GM18907 (cell line): ENCODE data around the gene ACKR4.
"Not testable (repeated sequence)": the region's sequence is repeated elsewhere in the genome, so short reads cannot be mapped to it uniquely, and the experiment has no call there.

Experiments
- ATAC-seq: cut with Tn5 transposase; IDR thresholded peaks from one replicate; pipeline ENCODE4 v1.9.1; 2021; ENCODE audit warnings: mild to moderate bottlenecking, moderate library complexity; ENCODE audit not compliant: unreplicated experiment

The ACKR4 gene

DNA sequence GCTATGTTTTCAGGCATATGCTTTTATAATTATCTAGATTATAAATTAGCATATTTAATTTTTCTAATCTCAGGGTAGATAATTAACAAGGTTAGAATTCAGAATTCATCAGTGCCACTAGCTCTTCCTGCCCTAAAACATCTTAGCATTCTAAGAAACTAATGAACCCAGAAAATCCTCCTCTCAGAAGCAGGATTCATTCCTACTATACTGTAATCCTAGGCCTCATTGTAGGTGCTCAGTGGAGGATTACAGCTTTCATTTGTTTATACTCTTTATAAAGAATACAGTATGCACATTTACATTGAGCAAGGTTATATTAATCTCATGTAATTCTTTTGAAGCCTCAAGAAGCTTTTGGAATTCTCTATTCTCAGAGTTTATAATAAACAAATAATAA is 41.6 kb downstream of the ACKR4 start:
- no peak for ATAC-seq

DNA sequence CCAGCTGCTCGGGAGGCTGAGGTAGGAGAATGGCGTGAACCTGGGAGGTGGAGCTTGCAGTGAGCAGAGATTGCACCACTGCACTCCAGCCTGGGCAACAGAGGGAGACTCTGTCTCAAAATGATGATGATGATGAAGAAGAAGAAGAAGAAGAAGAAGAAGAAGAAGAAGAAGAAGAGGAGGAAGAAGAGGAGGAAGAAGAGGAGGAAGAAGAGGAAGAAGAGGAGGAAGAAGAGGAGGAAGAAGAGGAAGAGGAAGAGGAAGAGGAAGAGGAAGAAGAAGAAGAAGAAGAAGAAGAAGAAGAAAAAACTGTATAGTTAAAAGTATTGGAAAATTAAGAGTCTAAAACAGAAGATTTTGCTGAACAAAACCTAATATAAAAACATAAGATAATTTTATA is 44.4 kb downstream of the ACKR4 start:
- not testable (repeated sequence) for ATAC-seq

DNA sequence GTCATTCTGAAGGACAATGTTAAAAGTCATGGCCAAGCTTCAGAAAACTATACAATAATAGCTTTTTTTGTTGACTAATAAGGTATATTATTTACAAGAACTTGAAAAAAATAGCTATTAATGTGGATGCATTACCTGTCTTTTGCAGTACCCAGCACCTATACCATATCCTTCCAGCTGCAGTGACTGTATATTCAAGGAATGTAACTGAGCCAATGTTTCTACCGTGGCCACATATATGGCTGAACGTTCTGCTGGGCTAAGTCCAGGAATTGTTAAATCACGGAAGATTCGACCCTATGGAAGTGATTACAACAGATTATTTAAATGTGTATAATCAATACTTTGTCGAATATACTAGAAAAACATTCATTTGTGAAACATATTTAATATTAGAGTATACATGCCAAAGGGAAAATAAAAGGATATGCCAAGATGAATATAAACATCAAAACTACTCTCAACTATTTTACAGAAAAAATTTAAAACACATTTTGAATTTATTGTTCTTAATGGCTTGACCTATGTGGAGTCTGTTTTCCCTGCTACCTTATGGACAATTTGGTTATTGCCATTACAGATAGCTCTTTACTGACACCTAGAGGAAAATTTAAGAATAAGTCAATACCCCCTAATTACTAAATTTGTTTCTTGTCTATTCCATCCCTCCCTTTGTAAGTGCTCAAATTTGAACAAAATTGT is 44.9 kb downstream of the ACKR4 start:
- no peak for ATAC-seq

DNA sequence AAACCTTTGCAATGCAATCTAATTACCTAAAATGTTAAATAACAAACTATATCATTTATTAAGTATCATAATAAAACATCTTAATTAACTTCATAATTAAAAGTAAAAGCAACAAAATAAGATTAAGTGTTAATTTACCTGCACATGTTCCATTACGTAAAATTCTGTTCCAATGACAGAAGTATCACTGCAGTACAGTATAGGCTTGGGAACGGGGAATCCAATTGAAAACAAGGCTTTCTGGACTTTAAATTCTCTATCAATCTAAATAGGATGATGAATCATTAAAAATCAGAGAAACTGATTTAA is 45.4 kb downstream of the ACKR4 start:
- no peak for ATAC-seq

- no peak for ATAC-seq
These were observed 46.3 kb downstream of the ACKR4 start for GRCh38 chr3:132643366-132643765.

DNA sequence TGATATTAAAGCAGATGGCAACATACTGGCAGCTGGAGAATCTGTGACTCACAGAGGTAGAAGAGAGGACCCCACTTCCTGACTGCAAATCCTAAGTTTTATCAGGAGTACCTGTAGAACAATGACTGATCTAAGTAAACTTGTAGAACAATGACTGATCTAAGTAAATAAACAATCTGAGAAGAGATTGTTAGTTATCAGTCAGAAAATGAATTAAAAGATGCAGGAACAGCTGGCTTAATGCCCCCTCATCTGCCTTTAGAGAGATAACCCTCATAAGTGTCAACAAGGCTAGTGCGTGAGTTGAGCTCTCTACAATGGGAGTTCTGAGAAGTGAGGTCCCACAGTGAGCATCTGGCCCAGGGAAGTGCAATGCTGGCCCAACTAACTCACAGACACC is 48.0 kb downstream of the ACKR4 start:
- ATAC-seq = no peak

DNA sequence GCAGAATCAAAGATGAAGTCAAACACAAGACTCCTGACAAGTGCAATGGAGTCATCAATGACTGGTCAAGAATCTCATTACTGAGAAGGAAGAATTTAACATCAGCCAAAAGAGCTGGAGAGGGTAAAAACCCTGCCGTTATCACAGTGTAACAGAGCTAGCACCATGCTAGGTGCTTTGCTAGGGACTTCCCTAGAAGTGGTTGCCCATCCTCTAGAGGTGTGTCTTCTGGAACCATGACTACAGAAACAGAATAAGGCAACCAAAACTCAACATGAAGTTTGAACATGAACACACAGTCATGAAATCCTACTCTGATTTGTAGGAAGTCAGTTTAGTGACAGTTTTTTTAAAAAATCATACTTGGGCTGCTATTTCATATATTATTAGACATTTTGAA is 53.1 kb downstream of the ACKR4 start:
- ATAC-seq = no peak
